GM19455 (cell line): Measurements from ENCODE around the gene ANKRD60.

Source experiments
- ATAC-seq: cut with Tn5 transposase; IDR thresholded peaks from one replicate; pipeline ENCODE4 v1.9.1; 2021; ENCODE audit not compliant: unreplicated experiment

Gene ANKRD60, protein sequence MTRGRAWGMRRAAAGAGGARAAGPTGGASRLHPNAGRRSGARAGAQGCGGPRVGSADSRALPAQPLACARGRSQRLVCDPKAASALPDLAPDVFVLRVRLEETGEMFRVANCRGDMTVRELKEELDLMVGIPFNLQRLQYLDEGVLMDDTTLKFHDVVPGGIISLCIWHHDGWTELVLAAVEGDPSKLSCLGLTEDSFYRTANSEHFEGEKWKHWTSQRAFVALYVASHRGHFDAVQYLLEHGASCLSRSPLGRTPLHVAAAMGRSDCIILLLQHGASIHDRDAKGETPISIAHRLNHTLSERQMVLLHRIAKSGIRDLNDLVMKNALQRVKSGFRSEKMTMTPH

GRCh38 chr20:58228484-58229197 lies at the start of gene ANKRD60:
TSS of gene ANKRD60 (minus strand) at chr20:58228653. CDS start at chr20:58228653, 0 bp downstream.
- ATAC-seq: no peak

DNA sequence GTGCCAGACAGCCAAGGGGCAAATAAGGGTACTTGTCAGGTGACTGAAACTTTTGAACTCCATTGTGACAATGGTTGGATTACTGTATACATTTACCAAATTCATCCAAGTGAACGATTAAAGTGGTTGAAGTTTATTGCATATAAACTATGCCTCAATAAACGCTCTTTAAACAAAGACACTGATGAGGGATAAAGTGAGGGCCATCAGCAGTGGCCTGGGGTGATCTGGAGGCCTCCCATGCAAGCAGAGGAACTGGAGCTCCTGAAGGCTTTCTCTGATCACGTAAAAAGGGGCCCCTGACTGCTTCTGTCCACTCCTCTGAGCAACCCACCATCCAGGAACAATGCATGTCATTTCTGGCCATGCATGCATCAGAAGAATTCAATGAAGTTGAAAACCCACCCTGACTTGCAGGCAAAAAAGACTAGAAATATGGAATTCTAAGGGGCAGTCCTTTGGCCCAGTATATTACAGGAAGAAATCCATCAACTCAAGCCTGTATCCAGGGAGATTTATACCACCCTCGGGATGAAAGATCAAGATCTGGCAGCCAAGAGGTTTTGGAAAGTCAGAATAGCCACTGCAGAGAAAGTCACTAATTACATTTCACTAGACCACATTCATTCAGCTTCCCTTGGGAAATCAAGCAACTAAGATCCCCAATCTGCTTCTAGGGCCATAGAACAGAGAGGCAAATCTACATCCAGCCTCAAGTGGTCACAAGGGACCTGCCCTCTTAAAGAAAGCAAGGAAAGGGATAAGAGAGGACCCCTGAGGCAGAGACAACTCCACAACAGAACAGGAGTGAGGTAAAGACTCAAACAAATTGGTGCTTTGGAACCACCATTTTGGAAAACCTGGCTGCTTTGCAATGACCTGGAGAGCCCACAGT lies 49.4 kb upstream of the ANKRD60 start:
- no peak for ATAC-seq

GRCh38 chr20:58277107-58277506 lies 48.7 kb upstream of the ANKRD60 start:
- ATAC-seq: no peak

DNA sequence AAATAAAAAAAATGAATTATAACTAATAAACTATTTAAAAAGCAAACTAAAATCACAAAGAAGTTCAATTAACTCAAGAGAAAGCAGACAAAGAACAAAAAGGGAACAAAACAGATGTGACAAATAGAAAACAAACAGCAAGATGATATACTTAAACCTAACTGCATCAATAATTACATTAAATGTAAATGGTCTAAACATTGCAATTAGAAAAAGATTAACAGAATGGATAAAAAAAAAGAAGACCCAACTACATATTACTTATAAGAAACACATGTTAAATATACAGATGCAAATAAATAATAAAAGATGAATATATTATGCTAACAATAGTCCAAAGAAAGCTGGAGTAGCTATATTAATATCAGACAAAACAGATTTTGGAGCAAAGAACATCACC lies 45.9 kb upstream of the ANKRD60 start:
- no peak for ATAC-seq

DNA sequence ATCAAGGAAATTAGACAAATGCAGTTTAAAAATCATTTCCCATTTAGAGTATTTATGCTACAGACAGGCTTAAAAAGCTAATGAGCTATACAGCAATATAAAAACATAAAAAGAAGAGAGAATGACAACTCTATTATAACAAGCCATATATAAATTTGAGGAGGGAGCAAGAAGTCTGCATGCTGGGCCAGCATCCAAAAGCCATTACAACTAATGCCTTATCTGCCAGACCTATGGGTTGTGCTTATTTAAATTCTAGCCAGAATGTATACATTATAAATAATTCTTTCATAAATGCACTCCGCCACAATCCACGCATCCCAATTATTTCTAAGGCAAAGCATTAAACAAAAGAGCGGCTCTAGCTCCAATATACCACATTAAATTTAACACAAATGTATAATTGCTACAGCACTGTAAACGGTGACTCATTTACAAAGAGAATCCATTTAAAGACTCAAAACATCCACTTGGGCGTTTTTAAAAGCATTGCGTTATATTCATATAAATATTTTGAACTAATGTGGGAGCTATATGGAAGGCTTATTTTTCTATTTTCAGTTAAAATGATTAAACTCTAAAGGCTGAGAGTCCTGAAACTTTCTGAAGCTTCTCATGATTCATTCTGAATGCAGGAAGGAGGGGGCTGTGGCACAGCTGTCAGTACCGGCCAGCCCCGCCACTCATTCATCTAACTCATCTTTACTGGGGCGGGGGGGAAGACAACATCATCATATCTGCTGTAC lies 43.3 kb upstream of the ANKRD60 start:
- ATAC-seq: no peak

- ATAC-seq: no peak
These were observed 40.6 kb upstream of the ANKRD60 start for GRCh38 chr20:58268936-58269619.

- ATAC-seq: no peak
These were observed 40.0 kb upstream of the ANKRD60 start for GRCh38 chr20:58268421-58268821.

GRCh38 chr20:58267389-58268215 lies 39.1 kb upstream of the ANKRD60 start:
- no peak for ATAC-seq

DNA sequence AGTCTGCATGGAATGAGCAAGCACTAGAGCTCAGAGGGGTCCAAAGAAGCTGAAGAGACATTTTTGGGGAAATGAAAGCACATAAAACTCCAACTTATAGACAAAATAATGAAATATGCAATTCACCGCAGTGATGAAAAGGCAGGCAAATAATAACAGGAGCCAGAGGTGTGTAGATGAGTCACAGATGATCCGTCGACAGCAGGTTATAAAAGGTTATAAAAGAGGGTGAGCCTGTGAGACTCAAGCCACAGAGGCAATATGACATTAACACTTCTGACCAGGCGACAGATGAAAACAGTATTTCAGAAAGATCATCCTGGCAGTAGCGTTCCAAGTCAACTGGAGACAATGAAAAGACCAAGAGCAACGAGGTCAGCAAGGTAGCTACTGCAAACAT lies 35.8 kb upstream of the ANKRD60 start:
- ATAC-seq: no peak

DNA sequence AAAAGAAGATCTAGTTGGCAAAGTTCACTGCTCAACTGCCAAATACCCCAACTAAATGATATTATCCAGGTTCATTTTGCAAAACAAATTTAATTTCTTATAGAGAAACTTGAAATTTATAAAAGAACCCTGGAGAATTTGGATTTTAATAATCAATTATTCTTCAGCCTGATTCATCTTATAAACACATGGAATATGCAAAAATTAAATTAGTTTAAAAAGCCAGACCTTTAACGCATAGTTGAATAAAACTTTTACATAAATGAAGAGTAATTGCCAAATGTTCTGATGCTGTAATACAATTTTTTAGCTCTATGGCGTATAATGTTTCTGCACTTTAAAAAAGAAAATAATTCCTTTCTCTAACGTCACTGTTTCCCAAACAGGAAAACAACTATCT lies 33.2 kb upstream of the ANKRD60 start:
- no peak for ATAC-seq

- ATAC-seq: no peak
These were observed 31.6 kb upstream of the ANKRD60 start for GRCh38 chr20:58260006-58260405.

DNA sequence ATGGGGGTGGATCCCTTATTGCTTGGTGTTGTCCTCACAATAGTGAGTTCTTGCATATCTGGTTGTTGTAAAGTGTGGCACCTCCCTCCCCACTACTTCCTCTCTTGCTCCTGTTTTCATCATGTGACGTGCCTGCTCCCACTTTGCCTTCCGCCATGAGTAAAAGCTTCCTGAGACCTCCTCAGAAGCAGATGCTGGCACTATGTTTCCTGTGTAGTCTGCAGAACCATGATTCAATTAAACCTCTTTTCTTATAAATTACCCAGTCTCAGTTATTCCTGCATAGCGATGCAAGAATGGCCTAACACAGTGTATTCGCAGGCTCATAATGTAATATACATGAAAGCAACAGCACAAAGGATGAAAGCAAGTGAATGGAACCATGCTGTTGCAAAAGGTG lies 28.4 kb upstream of the ANKRD60 start:
- no peak for ATAC-seq

- no peak for ATAC-seq
These were observed 27.9 kb upstream of the ANKRD60 start for GRCh38 chr20:58256307-58256706.

DNA sequence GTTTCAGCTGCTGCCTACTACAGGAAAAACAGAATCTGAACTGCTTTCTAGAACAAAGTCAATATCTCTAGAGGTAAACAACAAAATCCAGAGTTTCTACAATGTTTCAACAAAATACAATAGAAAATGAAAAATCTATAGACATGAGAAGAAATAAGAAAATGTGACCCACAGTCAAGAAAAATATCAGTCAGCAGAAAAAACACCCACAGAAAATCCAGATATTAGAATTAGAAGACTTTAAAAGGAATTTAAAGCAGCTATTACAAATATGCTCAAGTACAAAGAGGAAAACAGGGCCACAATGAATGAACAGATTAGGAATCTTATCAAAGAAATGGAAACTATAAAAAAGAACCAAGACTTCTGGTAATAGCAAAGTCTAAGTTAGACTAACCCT lies 26.4 kb upstream of the ANKRD60 start:
- ATAC-seq: no peak

- ATAC-seq: no peak
These were observed 23.6 kb upstream of the ANKRD60 start for GRCh38 chr20:58251979-58252591.

DNA sequence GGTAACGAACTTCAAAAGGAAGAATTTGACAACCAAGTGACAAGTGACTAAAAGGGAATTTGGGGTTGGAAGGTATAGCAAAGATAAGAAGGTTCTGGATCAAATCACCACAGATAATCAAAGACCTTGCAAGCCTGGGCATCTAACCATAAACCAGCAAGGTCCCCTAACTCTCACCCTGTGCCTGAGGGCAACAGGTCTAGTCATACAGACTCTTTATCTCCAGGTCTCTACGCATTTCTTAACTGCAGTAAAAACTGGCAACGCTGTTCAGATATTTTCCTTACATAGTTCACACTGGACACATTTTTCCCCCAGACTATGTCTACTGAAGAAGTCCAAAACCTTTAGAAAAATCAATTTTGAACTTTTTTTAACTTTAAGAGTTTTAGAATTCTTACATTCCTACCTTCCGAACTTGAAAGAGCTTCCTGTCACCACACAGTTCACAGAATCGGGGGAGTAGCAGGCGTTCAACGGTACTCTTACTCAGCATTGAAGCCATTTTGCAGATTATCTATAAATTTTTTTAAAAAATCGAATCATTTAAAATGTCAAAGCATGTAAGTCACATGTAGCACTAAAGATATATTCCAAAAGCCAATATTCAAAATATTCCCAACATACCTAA lies 23.0 kb upstream of the ANKRD60 start:
- ATAC-seq: no peak

GRCh38 chr20:58246346-58246745 lies 17.9 kb upstream of the ANKRD60 start:
- ATAC-seq: no peak

- ATAC-seq: no peak
These were observed 17.5 kb upstream of the ANKRD60 start for GRCh38 chr20:58245931-58246330.
